Activated gamma-delta T cell treated with Interleukin-2 at 50 U/mL for 16 hours (primary cell): ENCODE measurements around the gene SGMS1.

Experiments used
- DNase-seq: peaks from one replicate; pipeline ENCODE4 v3.0.0-alpha.2; 2020

Gene SGMS1

GRCh38 chr10:50531388-50532077 lies 92.2 kb downstream of the SGMS1 start:
- DNase-seq: no peak

GRCh38 chr10:50529660-50530059 lies 94.1 kb downstream of the SGMS1 start:
- no peak for DNase-seq

- DNase-seq: no peak
These were observed 95.5 kb downstream of the SGMS1 start for GRCh38 chr10:50528206-50528605.

- no peak for DNase-seq
These were observed 96.2 kb downstream of the SGMS1 start for GRCh38 chr10:50527442-50528043.

GRCh38 chr10:50526185-50526584 lies 97.6 kb downstream of the SGMS1 start:
- no peak for DNase-seq

GRCh38 chr10:50523357-50523756 lies 100.4 kb downstream of the SGMS1 start:
- no peak for DNase-seq

- DNase-seq: no peak
These were observed 100.8 kb downstream of the SGMS1 start for GRCh38 chr10:50522908-50523307.

- DNase-seq: no peak
These were observed 103.6 kb downstream of the SGMS1 start for GRCh38 chr10:50520115-50520514.

GRCh38 chr10:50517626-50518025 lies 106.1 kb downstream of the SGMS1 start:
- no peak for DNase-seq

GRCh38 chr10:50516171-50516570 lies 107.6 kb downstream of the SGMS1 start:
- no peak for DNase-seq

GRCh38 chr10:50515420-50515819 lies 108.3 kb downstream of the SGMS1 start:
- no peak for DNase-seq

GRCh38 chr10:50514995-50515394 lies 108.8 kb downstream of the SGMS1 start:
- DNase-seq: no peak

GRCh38 chr10:50513956-50514355 lies 109.8 kb downstream of the SGMS1 start:
- DNase-seq: no peak

GRCh38 chr10:50512743-50513416 lies 110.9 kb downstream of the SGMS1 start:
- no peak for DNase-seq

GRCh38 chr10:50512214-50512595 lies 111.6 kb downstream of the SGMS1 start:
- DNase-seq: no peak

- no peak for DNase-seq
These were observed 112.1 kb downstream of the SGMS1 start for GRCh38 chr10:50511492-50512213.

- DNase-seq: no peak
These were observed 113.0 kb downstream of the SGMS1 start for GRCh38 chr10:50510517-50511473.

- peak; percentile 12 for DNase-seq
These were observed 115.3 kb downstream of the SGMS1 start for GRCh38 chr10:50508315-50509051.

GRCh38 chr10:50506861-50507573 lies 116.7 kb downstream of the SGMS1 start:
- DNase-seq: no peak

- DNase-seq: no peak
These were observed 119.4 kb downstream of the SGMS1 start for GRCh38 chr10:50504389-50504788.
